GM18867 (cell line): ENCODE results near the gene ZNF587B.
"Not testable (repeated sequence)": the region's sequence is repeated elsewhere in the genome, so short reads cannot be mapped to it uniquely, and the experiment has no call there.

Experiments used
- ATAC-seq: cut with Tn5 transposase; IDR thresholded peaks from one replicate; pipeline ENCODE4 v1.9.1; 2021; ENCODE audit warnings: mild to moderate bottlenecking, moderate library complexity; ENCODE audit not compliant: unreplicated experiment

Gene ZNF587B

DNA sequence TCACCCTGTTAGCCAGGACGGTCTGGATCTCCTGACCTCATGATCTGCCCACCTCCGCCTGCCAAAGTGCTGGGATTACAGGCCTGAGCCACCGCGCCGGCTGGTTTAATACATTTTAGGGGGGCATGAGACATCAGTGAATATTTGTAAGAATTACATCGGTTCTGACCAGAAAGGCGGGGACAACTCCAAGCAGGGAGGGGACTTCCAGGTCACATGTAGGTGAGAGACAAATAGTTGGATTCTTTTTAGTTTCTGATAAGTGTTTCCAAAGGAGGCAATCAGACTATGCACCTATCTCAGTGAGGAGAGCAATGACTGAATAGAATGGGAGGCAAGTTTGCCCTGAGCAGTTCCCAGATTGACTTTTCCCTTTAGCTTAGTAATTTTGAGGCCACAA lies 11.7 kb upstream of the ZNF587B start:
- ATAC-seq: no peak

DNA sequence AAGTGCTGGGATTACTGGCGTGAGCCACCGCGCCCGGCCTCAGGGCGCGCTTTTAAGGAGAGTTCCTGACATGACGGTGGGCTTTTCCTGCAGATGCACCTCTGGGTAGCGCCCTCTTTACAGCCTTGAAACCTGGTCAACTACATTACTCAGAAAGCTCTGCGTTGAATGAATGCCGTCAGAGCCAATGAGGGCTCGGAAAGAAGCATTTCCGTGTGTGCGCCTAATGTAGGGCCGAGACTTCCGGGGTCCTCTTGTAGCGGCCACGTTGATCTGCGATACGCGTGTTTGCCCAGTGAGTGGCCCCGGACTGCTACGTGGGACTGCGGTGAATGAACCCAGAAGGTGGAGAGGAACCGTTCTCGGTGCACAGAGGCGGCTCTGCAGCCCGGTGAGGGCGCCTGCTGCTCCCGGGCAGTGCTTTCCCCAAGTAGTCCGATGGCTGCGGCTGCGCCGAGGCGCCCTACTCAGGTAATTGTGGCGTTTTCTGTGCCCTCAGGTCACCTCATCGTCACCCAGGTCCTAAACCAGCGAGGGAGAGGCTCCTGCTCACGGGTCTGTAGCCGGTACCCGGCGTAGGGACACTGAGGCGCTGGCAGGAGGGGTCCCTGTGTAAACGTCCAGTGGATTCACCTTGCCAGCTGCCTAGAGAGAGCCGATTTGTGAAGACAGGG lies 10.5 kb upstream of the ZNF587B start:
- peak; percentile 87 for ATAC-seq

DNA sequence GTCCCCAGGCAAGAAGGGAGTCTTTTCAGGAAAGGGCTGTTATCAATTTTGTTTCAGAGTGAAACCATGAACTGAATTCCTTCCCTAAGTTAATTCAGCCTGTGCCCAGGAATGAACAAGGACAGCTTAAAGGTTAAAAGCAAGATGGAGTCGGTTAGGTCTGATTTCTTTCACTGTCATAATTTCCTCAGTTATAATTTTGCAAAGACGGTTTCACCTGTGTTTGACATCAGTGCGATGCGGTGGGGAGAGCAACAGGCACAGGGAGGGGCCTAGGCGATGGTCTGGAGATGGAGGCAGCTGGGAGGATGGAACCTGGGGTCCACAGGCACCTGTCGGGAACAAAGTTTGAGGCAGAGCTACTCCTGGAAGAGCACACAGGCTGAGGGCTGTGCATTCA lies 9.5 kb upstream of the ZNF587B start:
- no peak for ATAC-seq

DNA sequence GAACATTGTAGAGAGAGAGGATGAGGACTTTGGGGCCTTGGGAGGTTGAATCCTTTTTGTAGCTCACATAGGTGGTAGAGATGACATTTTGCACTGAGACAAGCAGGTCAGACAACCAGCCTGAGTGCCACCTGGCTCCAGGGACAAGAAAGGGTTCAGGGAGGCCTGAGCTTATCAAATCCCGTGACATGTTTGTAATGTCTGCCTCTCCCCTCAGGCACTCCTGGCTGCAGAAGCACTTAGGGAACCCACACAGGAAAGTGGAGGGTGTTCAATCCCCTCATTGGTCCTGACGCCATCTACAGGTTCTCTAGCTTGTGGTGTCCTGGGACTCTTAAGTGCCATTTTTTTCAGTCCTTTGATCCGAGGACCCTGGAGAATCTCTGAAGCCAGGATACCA lies 9.0 kb upstream of the ZNF587B start:
- not testable (repeated sequence) for ATAC-seq

DNA sequence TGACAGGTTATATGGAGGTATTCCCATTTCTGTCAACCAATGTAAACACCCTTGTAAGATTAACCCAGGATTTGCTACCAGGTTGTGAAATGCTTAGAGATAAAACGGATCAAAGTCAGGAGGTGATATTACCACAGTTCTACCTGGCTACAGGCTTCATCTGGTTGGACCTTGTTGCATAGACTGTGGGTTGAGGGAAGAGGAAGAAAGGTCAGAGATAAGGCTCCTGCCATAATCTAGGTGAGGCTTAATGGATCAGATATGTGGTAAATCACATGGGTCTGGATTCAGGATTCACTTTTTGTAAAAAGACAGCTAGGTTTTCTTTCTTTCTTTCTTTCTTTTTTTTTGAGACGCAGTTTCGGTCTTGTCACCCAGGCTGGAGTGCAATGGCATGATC lies 8.6 kb upstream of the ZNF587B start:
- ATAC-seq: not testable (repeated sequence)

DNA sequence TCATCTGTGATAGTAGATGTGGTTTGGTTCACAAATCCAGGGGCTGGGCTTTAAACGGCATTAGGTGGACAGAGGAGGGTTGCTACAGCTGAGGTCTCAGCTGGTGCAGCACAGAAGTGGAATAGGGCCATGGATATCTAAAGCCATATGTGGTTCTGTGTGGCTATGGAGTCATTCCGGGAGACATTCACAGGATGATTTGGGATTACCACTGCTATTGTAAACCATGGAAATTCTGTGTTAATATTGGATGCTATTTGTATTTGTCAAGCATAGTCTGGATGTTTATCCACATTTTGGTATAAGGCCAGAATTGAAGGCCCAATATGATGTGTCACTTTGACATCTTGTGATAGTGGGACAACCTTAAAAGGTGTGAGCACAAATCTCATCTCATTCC lies 6.9 kb upstream of the ZNF587B start:
- not testable (repeated sequence) for ATAC-seq

DNA sequence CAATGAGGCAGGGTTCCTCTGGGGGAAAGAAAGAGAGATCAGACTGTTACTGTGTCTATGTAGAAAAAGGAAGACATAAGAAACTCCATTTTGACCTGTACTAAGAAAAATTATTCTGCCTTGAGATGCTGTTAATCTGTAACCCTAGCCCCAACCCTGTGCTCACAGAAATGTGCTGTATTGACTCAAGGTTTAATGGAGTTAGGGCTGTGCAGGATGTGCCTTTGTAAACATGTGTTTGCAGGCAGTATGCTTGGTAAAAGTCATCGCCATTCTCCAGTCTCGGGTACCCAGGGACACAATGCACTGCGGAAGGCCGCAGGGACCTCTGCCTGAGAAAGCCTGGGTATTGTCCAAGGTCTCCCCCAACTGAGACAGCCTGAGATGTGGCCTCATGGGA lies 6.5 kb upstream of the ZNF587B start:
- not testable (repeated sequence) for ATAC-seq

DNA sequence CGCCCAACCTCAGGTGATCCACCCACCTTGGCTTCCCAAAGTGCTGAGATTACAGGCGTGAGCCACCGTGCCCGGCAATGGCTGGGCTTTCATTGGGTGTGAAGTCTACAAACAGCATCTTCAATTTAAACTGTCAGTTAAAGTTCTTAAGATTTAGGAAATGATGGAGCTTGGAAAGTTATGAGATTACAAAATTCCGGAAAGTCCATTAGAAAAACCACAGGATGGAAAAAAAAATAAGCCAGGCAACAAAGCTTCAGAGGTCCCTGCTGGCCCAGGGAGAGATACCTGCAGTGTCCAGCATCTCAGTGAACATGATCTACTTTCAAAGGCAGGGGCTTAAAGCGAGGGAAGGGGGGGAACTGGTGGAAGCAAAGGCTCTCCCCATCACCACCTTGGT lies 4.6 kb upstream of the ZNF587B start:
- no peak for ATAC-seq

DNA sequence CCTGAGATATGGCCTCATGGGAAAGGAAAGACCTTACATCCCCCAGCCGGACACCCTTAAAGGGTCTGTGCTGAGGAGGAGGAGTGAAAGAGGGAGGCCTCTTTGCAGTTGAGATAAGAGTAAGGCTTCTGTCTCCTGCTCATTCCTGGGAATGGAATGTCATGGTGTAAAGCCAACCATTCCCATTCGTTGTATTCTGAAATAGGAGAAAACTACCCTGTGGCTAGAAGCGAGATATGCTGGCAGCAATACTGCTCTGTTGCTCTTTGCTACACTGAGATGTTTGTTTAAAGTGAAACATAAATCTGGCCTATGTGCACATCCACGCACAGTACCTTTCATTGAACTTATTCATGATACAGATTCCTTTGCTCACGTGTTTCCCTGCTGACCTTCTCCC lies 783 bp upstream of the ZNF587B start:
- ATAC-seq: no peak

DNA sequence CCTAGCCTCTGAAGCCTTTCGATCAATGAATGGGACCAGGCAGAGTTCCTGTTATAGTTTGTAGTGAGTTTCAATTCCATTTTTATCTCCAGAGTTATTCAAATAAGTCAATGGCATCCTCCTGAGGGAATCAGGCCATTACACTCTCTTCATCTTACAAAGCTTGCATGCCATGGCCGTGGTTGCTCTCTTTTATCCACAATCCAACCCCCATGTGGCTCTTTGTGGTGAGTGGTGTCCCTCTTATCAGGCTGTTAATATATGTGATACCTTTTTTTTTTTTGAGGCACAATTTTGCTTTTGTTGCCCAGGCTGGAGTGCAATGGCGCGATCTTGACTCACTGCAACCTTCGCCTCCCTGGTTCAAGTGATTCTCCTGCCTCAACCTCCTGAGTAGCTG lies 6.9 kb downstream of the ZNF587B start:
- not testable (repeated sequence) for ATAC-seq

DNA sequence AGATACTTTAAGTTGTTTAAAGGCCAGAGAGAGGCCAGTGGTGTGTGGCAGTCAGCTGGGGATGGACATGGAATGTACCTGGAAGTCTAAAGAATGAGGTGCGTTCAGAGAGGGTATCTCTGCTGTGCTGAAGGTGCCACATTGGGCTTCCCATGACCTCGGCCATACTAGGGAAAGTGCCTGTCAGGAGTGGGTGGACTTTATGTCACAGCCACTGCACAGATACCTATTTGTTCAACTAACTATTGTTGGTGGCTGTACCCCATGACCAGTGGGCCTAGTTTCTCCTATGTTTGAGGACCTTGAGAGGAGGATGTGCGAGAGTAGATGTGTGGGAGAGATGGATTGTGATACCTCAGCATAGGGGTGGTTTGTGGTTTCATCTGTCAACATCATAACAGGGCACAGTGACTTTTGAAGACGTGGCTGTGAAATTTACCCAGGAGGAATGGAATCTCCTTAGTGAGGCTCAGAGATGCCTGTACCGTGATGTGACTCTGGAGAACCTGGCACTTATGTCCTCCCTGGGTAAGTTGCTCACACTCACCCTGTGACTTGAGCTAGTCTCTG lies 8.6 kb downstream of the ZNF587B start:
- ATAC-seq: not testable (repeated sequence)

DNA sequence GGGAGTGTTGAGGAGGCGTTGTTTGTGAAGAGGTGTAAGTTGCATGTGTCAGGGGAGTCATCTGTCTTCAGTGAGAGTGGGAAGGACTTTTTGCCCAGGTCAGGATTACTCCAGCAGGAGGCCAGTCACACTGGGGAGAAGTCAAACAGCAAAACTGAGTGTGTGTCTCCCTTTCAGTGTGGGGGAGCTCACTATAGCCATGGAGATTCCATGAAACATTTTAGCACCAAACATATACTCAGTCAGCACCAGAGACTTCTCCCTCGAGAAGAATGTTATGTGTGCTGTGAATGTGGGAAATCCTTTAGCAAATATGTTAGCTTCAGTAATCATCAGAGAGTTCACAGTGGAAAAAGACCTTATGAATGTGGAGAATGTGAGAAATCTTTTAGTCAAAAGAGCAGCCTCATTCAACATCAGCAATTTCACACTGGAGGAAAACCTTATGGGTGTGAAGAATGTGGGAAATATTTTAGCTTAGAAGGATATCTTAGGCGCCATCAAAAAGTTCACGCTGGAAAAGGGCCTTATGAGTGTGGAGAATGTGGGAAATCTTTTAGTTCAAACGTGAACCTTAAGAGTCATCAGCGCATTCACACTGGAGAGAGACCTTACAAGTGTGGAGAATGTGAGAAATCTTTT lies 11.1 kb downstream of the ZNF587B start:
- no peak for ATAC-seq

DNA sequence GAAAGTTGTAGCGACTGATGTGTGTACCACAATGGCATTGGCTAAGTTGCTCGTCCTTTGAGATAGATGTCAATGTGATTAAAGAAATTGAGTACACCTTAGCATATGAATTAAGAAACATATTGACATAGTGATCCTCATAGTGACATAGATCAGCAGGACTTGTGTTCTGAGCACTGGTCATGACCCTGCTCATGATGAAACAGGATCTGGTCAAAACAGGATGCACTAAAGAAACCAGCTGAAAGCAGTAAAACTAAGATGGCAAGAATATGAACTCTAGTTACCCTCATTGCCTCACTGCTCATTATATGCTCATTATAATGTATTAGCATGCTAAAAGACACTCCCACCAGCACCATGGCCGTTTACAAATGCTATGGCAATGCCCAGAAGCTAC lies 17.1 kb downstream of the ZNF587B start:
- ATAC-seq: not testable (repeated sequence)

DNA sequence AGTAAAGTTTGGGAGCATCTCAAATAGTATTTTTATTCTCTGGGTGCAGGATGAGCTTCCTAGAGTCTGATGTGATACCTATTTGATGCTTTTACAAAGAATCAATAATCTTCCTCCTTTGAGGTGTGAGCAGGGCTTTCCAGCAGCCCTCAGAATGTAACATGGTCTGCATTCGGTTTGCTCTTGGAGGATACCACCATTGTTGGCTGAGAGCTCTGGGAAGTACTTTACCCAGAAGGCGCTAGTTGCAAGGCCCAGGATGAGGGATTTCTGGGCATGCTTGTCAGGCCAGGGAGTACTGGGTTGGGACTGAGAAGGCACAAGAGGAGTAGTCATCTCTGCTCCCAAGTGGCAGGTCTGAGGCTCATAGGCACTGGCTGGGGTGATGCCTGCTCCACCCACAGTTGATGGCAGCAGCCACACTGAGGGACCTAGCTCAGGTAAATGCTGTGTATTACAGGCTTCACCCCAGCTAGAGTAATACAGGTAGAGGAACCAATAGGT lies 19.1 kb downstream of the ZNF587B start:
- peak; percentile 28 for ATAC-seq

DNA sequence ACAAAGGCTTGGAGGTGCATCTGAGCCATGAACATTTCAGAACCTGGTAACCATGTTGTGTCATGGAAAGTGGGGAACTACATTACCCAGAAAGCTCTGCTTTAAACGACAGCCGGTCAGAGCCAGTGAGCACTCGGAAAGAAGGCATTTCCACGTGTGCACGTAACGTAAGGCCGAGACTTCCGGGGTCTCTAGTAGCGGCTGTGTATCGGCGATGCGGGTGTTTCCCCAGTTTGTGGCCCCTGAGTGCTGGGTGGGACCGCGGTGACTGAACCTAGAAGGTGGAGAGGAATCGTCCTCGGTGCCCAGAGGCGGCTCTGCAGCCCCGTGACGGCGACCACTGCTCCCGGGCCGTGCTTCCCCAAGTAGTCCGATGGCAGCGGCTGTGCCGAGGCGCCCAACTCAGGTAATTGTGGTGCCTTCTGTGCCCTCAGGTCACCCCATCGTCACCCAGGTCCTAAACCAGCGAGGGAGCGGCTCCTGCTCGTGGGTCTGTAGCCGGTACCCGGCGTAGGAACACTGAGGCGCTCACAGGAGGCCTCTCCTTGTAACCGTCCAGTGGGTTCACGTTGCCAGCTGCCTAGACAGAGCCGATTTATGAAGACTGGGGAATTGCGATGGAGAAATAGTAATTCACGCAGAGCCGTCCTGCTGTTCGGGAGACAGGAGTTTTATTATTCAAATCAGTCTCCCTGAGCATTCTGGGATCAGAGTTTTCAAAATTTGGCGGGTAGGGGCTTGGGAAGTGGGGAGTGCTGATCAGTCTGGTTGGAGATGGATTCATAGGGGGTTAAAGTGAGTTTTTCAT lies 19.8 kb downstream of the ZNF587B start, which contains the start of gene ZNF587:
ZNF587 (plus strand) TSS at position 194 of the 808 bp plus-strand sequence; CDS start at position 374, 180 bp downstream.
- ATAC-seq: peak; percentile 96

DNA sequence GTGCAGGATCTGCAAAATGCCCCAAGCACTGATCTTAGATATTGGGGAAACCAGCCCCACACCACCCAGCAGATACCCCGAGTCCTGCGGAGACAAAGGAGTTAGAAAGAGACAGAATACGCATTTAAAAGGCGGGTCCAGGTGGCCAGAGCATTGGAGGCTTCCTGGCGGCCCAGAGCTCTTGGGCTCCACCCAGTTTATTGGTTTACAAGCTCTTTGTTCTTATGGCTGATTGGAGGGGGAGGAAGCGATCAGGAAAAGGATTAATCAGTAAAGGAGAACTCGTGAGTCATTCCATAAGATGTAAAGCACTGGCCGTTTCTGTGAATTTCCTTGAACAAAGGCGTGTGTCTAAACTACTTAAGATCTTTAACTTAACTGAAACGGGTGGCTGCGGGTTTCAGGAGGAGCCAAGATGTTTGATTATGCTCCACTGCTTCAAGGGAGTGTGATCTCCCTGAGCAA lies 20.5 kb downstream of the ZNF587B start:
- ATAC-seq: no peak

DNA sequence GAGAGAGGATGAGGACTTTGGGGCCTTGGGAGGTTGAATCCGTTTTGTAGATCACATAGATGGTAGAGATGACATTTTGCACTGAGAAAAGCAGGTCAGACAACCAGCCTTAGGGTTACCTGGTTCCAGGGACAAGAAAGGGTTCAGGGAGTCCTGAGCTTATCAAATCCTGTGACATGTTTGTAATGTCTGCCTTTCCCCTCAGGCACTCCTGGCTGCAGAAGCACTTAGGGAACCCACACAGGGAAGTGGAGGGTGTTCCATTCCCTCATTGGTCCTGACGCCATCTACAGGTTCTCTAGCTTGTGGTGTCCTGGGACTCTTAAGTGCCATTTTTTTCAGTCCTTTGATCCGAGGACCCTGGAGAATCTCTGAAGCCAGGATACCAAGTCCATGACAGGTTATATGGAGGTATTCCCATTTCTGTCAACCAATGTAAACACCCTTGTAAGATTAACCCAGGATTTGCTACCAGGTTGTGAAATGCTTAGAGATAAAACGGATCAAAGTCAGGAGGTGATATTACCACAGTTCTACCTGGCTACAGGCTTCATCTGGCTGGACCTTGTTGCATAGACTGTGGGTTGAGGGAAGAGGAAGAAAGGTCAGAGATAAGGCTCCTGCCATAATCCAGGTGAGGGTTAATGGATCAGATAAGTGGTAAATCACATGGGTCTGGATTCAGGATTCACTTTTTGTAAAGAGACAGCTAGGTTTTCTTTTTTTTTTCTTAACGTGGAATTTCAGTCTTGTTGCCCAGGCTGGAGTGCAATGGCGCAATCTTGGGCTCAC lies 21.9 kb downstream of the ZNF587B start:
- ATAC-seq: not testable (repeated sequence)

DNA sequence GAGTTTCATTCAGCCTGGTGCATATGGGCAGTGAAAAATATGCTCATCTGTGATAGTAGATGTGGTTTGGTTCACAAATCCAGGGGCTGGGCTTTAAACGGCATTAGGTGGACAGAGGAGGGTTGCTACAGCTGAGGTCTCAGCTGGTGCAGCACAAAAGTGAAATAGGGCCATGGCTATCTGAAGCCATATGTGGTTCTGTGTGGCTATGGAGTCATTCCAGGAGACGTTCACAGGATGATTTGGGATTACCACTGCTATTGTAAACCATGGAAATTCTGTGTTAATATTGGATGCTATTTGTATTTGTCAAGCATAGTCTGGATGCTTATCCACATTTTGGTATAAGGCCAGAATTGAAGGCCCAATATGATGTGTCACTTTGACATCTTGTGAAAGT lies 24.0 kb downstream of the ZNF587B start:
- ATAC-seq: not testable (repeated sequence)

DNA sequence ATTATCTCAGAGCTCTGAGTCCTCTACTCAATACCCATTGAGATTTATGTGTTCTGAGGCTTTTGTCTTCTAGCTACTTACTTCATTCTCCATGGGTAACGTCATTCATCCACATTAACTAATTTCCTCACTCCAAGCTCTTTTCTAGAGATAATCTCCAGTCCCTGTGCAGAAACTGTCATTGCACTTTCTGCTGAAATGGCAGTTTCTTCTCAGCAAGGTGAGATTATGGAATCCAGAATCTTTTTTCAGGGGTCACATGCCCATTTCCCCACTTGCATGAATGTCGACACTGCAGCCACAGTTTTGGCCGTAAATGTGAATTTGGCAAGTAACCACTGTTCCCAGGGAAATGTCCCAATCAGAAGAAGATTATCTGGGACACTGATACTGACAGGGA lies 32.3 kb downstream of the ZNF587B start:
- not testable (repeated sequence) for ATAC-seq

DNA sequence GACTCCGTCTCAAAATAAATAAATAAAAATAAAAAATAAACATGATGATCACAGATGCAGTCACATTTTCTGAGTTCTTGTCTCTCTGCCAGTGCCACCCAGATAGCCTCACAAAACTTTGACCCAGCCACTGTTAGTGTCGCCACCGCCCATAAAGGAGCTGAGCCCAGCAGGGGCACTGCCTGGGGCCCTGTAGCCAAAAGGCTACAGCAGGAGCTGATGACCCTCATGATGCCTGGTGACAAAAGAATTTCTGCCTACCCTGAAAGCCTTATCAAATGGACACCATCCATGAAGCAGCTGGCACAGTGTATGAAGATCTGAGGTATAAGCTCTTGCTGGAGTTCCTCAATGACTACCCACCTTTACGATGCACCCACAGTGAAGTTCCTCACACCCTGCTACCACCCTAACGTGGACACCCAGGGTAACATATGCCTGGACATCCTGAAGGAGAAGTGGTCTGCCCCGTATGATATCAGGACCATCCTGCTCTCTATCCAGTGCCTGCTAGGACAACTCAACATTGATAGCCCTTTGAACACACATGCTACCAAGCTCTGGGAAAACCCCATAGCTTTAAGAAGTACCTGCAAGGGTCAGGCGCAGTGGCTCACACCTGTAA lies 37.9 kb downstream of the ZNF587B start:
- no peak for ATAC-seq
